ENCODE measurements around the gene KLK1. TPM values are rescaled to one million over a fixed set of nuclear protein-coding genes. Genes with fewer than 3 reads are reported as not detected.

The KLK1 gene
- total and polyA plus RNA-seq, 10 of the 15 experiments (the other 5 are each of a cell fraction or from before 2014, with no cell fraction given), result 3.4 to 27.5 (median 20.2) TPM

- in situ Hi-C loops (cut with MboI), result no loop called here
- BruUV-seq (replicated peaks), result no TSS peak
- Histone ChIP-seq H3K4me1 (ENCODE audit: control insufficient read depth, insufficient read depth, low read length) (no peaks in the 10 kb centered on the region), H3K36me3 (ENCODE audit: control insufficient read depth in 2 of 2, insufficient read depth in 2 of 2, low read length in 1 of 2) (no peaks in the 10 kb centered on the region), H3K9me3 (replicated peaks; ENCODE audit: control insufficient read depth, insufficient read depth, low read length) (no peaks in the 10 kb centered on the region), H3K4me2 (ENCODE audit: control insufficient read depth, insufficient read depth) (no peak overlapping the region), H2AFZ (ENCODE audit: control insufficient read depth, low read depth, low read length) (no peak overlapping the region), H3K4me3 (no peak overlapping the region), H3K27me3 (replicated peaks in 1 of 2; ENCODE audit: control insufficient read depth in 2 of 2, insufficient read depth in 2 of 2, low read length in 1 of 2) (no peaks in the 10 kb centered on the region), H3K9ac (ENCODE audit: control insufficient read depth, insufficient read depth, low read length) (no peak overlapping the region), H3K27ac (ENCODE audit: control insufficient read depth, insufficient read depth) (no peak overlapping the region), H3K79me2 (ENCODE audit: control insufficient read depth, insufficient read depth, low read length) (no peaks in the 10 kb centered on the region), H4K20me1 (ENCODE audit: control insufficient read depth, insufficient read depth) (no peaks in the 10 kb centered on the region)
- POLR2A ChIA-PET, result interaction anchor here (1.1 kb wide), 1 partner anchor 29 kb away, joined by 3 read pairs; no protein-coding TSS in a partner anchor
- WGBS (ENCODE audit: insufficient coverage, insufficient replicate concordance, low lambda C conversion rate, missing lambda C conversion rate), result 32% methylated on average over 5 of the region's 5 CpGs
- FAIRE-seq (no peak), ATAC-seq (no peak), DNase-seq (ENCODE audit: low read depth, low spot score) (no peak)
- SMC1A ChIA-PET (ENCODE audit: uncharacterized antibody, unreplicated experiment), result no interaction called here
- CTCF ChIA-PET, result interaction anchor here (0.9 to 1.3 kb wide), 5 partner anchors 9 to 92 kb away, joined by 3 to 4 read pairs (median 3); no protein-coding TSS in a partner anchor
- intact Hi-C loops (cut with micrococcal nuclease; ENCODE audit: unreplicated experiment), result no loop called here
- RAD21 ChIA-PET (ENCODE audit: unreplicated experiment), result no interaction called here
- TF ChIP-seq, protein P1, sequence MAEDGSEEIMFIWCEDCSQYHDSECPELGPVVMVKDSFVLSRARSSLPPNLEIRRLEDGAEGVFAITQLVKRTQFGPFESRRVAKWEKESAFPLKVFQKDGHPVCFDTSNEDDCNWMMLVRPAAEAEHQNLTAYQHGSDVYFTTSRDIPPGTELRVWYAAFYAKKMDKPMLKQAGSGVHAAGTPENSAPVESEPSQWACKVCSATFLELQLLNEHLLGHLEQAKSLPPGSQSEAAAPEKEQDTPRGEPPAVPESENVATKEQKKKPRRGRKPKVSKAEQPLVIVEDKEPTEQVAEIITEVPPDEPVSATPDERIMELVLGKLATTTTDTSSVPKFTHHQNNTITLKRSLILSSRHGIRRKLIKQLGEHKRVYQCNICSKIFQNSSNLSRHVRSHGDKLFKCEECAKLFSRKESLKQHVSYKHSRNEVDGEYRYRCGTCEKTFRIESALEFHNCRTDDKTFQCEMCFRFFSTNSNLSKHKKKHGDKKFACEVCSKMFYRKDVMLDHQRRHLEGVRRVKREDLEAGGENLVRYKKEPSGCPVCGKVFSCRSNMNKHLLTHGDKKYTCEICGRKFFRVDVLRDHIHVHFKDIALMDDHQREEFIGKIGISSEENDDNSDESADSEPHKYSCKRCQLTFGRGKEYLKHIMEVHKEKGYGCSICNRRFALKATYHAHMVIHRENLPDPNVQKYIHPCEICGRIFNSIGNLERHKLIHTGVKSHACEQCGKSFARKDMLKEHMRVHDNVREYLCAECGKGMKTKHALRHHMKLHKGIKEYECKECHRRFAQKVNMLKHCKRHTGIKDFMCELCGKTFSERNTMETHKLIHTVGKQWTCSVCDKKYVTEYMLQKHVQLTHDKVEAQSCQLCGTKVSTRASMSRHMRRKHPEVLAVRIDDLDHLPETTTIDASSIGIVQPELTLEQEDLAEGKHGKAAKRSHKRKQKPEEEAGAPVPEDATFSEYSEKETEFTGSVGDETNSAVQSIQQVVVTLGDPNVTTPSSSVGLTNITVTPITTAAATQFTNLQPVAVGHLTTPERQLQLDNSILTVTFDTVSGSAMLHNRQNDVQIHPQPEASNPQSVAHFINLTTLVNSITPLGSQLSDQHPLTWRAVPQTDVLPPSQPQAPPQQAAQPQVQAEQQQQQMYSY (CRISPR knock-in tag; IDR thresholded peaks at IDR 0.05), result no peak
- no peak for TF ChIP-seq FOS (IDR thresholded peaks at IDR 0.05; ENCODE audit: borderline replicate concordance, extremely low read depth, insufficient read length)
- TF ChIP-seq SIX5 (IDR thresholded peaks at IDR 0.05; ENCODE audit: low read depth, low read length, severe bottlenecking), result no peak
- TF ChIP-seq ZNF592 (IDR thresholded peaks at IDR 0.05), result no peak
- TF ChIP-seq BACH1 (IDR thresholded peaks at IDR 0.05; ENCODE audit: borderline replicate concordance), result no peak
- no peak for TF ChIP-seq PBX3 (IDR thresholded peaks at IDR 0.05; ENCODE audit: insufficient replicate concordance, low read depth, low read length)
- no peak for TF ChIP-seq ESRRA (IDR thresholded peaks at IDR 0.05; ENCODE audit: low read length)
- no peak for TF ChIP-seq BRCA1 (IDR thresholded peaks at IDR 0.05; ENCODE audit: low read depth, low read length)
- no peak for TF ChIP-seq CBFB (IDR thresholded peaks at IDR 0.05; ENCODE audit: low read depth)
- TF ChIP-seq, protein P2, sequence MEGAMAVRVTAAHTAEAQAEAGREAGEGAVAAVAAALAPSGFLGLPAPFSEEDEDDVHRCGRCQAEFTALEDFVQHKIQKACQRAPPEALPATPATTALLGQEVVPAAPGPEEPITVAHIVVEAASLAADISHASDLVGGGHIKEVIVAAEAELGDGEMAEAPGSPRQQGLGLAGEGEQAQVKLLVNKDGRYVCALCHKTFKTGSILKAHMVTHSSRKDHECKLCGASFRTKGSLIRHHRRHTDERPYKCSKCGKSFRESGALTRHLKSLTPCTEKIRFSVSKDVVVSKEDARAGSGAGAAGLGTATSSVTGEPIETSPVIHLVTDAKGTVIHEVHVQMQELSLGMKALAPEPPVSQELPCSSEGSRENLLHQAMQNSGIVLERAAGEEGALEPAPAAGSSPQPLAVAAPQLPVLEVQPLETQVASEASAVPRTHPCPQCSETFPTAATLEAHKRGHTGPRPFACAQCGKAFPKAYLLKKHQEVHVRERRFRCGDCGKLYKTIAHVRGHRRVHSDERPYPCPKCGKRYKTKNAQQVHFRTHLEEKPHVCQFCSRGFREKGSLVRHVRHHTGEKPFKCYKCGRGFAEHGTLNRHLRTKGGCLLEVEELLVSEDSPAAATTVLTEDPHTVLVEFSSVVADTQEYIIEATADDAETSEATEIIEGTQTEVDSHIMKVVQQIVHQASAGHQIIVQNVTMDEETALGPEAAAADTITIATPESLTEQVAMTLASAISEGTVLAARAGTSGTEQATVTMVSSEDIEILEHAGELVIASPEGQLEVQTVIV (IDR thresholded peaks at IDR 0.05; ENCODE audit: borderline replicate concordance, partially characterized antibody), result no peak
- TF ChIP-seq KAT2A (conservative IDR thresholded peaks at IDR 0.05; ENCODE audit: control insufficient read depth, low read depth, low read length), result no peak
- TF ChIP-seq, protein P3, sequence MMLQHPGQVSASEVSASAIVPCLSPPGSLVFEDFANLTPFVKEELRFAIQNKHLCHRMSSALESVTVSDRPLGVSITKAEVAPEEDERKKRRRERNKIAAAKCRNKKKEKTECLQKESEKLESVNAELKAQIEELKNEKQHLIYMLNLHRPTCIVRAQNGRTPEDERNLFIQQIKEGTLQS (IDR thresholded peaks at IDR 0.05; ENCODE audit: borderline replicate concordance, extremely low read depth, low read depth, low read length), result no peak
These were observed 6.2 kb upstream of the KLK1 start for GRCh38 chr19:50829801-50830200.
